HG03060 (cell line): ENCODE data around the gene PRKAB2.
"Not testable (repeated sequence)": the region's sequence is repeated elsewhere in the genome, so short reads cannot be mapped to it uniquely, and the experiment has no call there.

Experiments used
- ATAC-seq: cut with Tn5 transposase; IDR thresholded peaks from one replicate; pipeline ENCODE4 v1.9.1; 2021; ENCODE audit warnings: low read depth, moderate number of reproducible peaks; ENCODE audit not compliant: unreplicated experiment

Gene PRKAB2

GRCh38 chr1:147172168-147173016 lies at the start of gene PRKAB2:
TSS of gene PRKAB2 (minus strand) at chr1:147172470. CDS start at chr1:147172144, 326 bp downstream.
- ATAC-seq, result peak; percentile 75

GRCh38 chr1:147218606-147219005 lies 46.3 kb upstream of the PRKAB2 start:
- ATAC-seq, result no peak

GRCh38 chr1:147217141-147217540 lies 44.9 kb upstream of the PRKAB2 start:
- no peak for ATAC-seq

GRCh38 chr1:147216124-147216523 lies 43.9 kb upstream of the PRKAB2 start:
- no peak for ATAC-seq

- no peak for ATAC-seq
Observed at GRCh38 chr1:147215540-147215916, 43.3 kb upstream of the PRKAB2 start.

GRCh38 chr1:147214842-147215539 lies 42.7 kb upstream of the PRKAB2 start:
- no peak for ATAC-seq

GRCh38 chr1:147214325-147214724 lies 42.1 kb upstream of the PRKAB2 start:
- ATAC-seq, result no peak

- no peak for ATAC-seq
Observed at GRCh38 chr1:147213271-147213670, 41.0 kb upstream of the PRKAB2 start.

GRCh38 chr1:147211577-147211976 lies 39.3 kb upstream of the PRKAB2 start:
- no peak for ATAC-seq

- no peak for ATAC-seq
Observed at GRCh38 chr1:147210987-147211386, 38.7 kb upstream of the PRKAB2 start.

- ATAC-seq, result no peak
Observed at GRCh38 chr1:147209825-147210821, 37.9 kb upstream of the PRKAB2 start.

- no peak for ATAC-seq
Observed at GRCh38 chr1:147208619-147209018, 36.3 kb upstream of the PRKAB2 start.

- no peak for ATAC-seq
Observed at GRCh38 chr1:147207192-147207591, 34.9 kb upstream of the PRKAB2 start.

- no peak for ATAC-seq
Observed at GRCh38 chr1:147204080-147204479, 31.8 kb upstream of the PRKAB2 start.

GRCh38 chr1:147202576-147202975 lies 30.3 kb upstream of the PRKAB2 start:
- ATAC-seq, result no peak

GRCh38 chr1:147201786-147202185 lies 29.5 kb upstream of the PRKAB2 start:
- no peak for ATAC-seq

GRCh38 chr1:147201276-147201675 lies 29.0 kb upstream of the PRKAB2 start:
- ATAC-seq, result no peak

GRCh38 chr1:147197324-147197723 lies 25.1 kb upstream of the PRKAB2 start:
- not testable (repeated sequence) for ATAC-seq

GRCh38 chr1:147189514-147189913 lies 17.2 kb upstream of the PRKAB2 start:
- ATAC-seq, result no peak

- ATAC-seq, result no peak
Observed at GRCh38 chr1:147185432-147185831, 13.2 kb upstream of the PRKAB2 start.
